Gastroesophageal sphincter (tissue), 4 donors: Measurements from ENCODE around the gene TAF1B. TPM values are rescaled to one million over a fixed set of nuclear protein-coding genes. Genes with fewer than 3 reads are reported as not detected.

Experiments
- ATAC-seq: fragments of 150-250 bp; one replicate; pipeline ENCODE4 v1.9.1; 2016; ENCODE audit warnings: mild to moderate bottlenecking, moderate library complexity
- H3K27ac ChIP-seq, 4 donors: fragments of 200-600 bp; sonication (generic) in 3 of 4; 1 replicate in 3 of 4; 2 replicates in 1 of 4; pipeline ENCODE4 v1.5.1; 2016 to 2019
- H3K27me3 ChIP-seq: fragments of 200-600 bp; sonication (generic); one replicate; pipeline ENCODE4 v1.5.1; 2019
- H3K36me3 ChIP-seq, 2 donors: fragments of 200-600 bp; sonication (generic); one replicate each; pipeline ENCODE4 v1.5.1; 2019; ENCODE audit warnings: control low read depth in 1 of 2
- H3K4me1 ChIP-seq, 3 donors: fragments of 200-600 bp; sonication (generic); 1 replicate in 2 of 3; 2 replicates in 1 of 3; pipeline ENCODE4 v1.5.1; 2016 to 2019; ENCODE audit warnings: control low read depth in 2 of 3
- H3K4me3 ChIP-seq, 2 donors: fragments of 200-600 bp; sonication (generic); one replicate each; pipeline ENCODE4 v1.5.1; 2019; ENCODE audit warnings: mild to moderate bottlenecking in 1 of 2, moderate library complexity in 1 of 2
- H3K9me3 ChIP-seq, 3 donors: fragments of 200-600 bp; sonication (generic); one replicate each; pipeline ENCODE4 v1.5.1; 2017 to 2019; ENCODE audit warnings: control low read depth in 2 of 3
- EP300 ChIP-seq: sonication (generic); formaldehyde crosslinking; IDR thresholded peaks from one replicate; pipeline ENCODE4 v1.6.1; 2017; ENCODE audit warnings: antibody characterized with exemption, mild to moderate bottlenecking
- POLR2A ChIP-seq, 2 donors: fragments of 450-650 bp; IDR thresholded peaks; one replicate each; pipeline ENCODE4 v1.6.1; 2017; ENCODE audit warnings: antibody characterized with exemption in 2 of 2, mild to moderate bottlenecking in 2 of 2, moderate library complexity in 1 of 2
- POLR2AphosphoS5 ChIP-seq: sonication (generic); formaldehyde crosslinking; IDR thresholded peaks from one replicate; pipeline ENCODE4 v1.6.1; 2017; ENCODE audit warnings: antibody characterized with exemption
- WGBS, 2 donors: methylation state at CpG; one replicate each; pipeline ENCODE4 v1.1.5; 2018; ENCODE audit warnings: low coverage in 1 of 2; 5-methylcytosine and 5-hydroxymethylcytosine counted together
- total RNA-seq, 4 donors: library from RNA; depleted of rRNA; stranded (reverse); fragments of >200 nt; gene quantifications; one replicate each; pipeline ENCODE4 v1.1.0, GENCODE V29; 2016
- TF ChIP-seq, protein P1 (sequence below), 4 experiments: fragments of 200-600 bp in 2 of 4; fragments of 450-650 bp in 2 of 4; sonication (generic) in 1 of 4; IDR thresholded peaks; one replicate each; pipeline ENCODE4 v1.5.1; 2017 to 2019; ENCODE audit warnings: antibody characterized with exemption in 4 of 4, mild to moderate bottlenecking in 2 of 4, moderate library complexity in 2 of 4

Gene TAF1B
- total RNA-seq, 4 donors from 2014 or later, result 6.2 to 15.6 (median 8.5) TPM

DNA sequence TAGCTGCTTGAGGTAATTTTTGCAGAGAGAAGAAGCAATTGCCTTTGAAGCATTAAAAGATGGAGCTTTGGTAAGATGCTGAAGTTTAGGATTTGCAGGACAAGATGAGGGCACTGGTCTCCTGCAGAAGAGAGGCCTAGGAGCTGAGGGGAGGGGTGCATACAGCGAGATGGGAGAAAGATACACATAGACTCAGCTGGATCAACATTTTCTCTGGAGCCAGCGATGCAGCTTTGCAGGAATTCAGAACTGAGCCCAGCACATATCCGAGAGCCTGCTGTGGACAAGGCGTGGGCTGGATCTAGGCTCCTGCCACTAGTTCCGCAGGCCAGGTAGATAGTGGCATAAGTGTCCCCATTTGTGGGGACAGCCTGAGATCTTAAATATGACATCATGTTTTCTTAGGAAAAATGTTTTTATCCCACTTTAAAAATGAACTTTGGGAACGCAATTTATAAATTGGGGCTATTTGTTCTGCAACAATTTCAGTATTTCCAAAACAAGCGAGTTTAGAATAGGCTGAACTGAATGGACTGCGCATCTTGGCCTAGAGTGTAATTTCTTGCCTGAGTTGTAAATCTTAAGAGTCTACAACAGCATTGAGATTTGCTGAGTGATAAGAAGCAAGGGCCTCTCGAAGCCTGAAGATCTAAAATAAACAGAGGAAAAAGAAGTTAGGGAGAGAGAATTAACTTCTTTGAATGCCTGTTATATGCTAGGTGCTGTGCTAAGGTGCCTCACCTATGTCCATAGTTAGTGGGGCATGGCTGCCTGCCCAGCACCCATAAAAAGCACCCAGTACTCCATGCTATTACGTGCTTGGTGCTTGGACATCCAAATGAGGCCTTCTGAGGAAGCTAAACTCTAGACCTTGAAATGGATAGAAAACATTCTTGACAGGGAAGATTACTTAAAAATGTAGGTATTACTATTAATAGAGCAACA is 125.6 kb downstream of the TAF1B start:
- Histone ChIP-seq H3K4me3 (no peak overlapping the region), H3K4me1 (peaks cover 0 to 37% (median 21%) of the 10 kb centered on the region in 3 donors), H3K36me3 (peaks cover 0 to 8% of the 10 kb centered on the region in 2 donors), H3K27ac (peak overlapping the region in 2 of 4 donors; percentile 73 to 76), H3K9me3 (no peaks in the 10 kb centered on the region), H3K27me3 (no peaks in the 10 kb centered on the region)
- TF ChIP-seq POLR2A (IDR thresholded peaks at IDR 0.05), result no peak
- no peak for TF ChIP-seq POLR2AphosphoS5
- TF ChIP-seq, protein P1, sequence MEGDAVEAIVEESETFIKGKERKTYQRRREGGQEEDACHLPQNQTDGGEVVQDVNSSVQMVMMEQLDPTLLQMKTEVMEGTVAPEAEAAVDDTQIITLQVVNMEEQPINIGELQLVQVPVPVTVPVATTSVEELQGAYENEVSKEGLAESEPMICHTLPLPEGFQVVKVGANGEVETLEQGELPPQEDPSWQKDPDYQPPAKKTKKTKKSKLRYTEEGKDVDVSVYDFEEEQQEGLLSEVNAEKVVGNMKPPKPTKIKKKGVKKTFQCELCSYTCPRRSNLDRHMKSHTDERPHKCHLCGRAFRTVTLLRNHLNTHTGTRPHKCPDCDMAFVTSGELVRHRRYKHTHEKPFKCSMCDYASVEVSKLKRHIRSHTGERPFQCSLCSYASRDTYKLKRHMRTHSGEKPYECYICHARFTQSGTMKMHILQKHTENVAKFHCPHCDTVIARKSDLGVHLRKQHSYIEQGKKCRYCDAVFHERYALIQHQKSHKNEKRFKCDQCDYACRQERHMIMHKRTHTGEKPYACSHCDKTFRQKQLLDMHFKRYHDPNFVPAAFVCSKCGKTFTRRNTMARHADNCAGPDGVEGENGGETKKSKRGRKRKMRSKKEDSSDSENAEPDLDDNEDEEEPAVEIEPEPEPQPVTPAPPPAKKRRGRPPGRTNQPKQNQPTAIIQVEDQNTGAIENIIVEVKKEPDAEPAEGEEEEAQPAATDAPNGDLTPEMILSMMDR (IDR thresholded peaks at IDR 0.05), result no peak
- no peak for TF ChIP-seq EP300
- 81 to 92% methylated on average over 7 to 9 of the region's 10 CpGs for WGBS, 2 donors
- ATAC-seq, result no peak

DNA sequence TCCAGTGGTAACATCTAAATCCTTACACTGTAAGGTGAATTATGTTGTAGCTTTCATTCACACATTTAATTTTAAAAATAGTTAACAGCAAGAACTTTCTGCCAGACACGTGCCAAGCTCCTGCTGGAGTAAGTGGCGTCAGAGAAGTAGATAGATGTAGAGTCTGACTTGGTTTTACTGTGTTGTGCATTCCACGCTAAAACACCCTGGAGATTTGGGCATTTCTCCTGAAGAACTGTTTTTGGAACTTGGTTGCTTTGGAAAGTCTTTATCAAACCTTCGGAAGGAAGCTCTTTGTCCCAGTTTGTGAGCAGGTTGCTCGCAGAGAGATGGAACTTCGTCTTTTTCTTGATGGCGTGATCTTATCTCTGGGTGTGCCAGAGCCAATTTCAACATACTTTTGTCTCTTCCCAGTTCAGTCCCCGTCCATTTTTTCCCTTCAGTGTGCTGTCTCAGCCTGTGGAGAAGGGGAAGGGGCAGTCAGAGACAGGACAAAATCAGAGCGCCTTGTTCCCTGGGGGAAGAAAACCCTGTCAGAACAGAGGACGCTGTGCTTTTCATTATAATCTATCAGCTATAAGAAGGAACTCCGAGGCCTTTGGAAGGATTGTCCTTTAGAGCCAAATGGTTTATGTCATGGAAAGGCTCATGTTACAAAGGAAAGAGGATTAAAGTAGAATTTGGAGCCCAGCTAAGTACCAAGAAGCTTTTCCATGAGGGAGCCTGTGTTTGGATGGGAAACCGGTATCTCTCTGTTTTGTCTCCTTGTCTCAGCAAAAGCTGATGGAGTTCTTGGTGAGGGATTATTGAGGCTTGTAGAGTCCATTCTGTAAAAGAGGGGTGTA is 127.1 kb downstream of the TAF1B start:
- TF ChIP-seq POLR2A (IDR thresholded peaks at IDR 0.05) (no peak), EP300 (no peak), POLR2AphosphoS5 (no peak)
- TF ChIP-seq, protein P1 (IDR thresholded peaks at IDR 0.05), result no peak
- no peak for ATAC-seq
- no peak overlapping the region for H3K4me3 ChIP-seq
- H3K27ac ChIP-seq, result peak overlapping the region; percentile 36 to 83 (median 74)
- no peaks in the 10 kb centered on the region for H3K9me3 ChIP-seq
- WGBS, 2 donors, result 32 to 37% methylated on average over 11 to 12 of the region's 12 CpGs
- H3K36me3 ChIP-seq, result peaks cover 0 to 5% of the 10 kb centered on the region in 2 donors
- peaks cover 0 to 53% (median 21%) of the 10 kb centered on the region in 3 donors for H3K4me1 ChIP-seq
- H3K27me3 ChIP-seq, result no peaks in the 10 kb centered on the region

DNA sequence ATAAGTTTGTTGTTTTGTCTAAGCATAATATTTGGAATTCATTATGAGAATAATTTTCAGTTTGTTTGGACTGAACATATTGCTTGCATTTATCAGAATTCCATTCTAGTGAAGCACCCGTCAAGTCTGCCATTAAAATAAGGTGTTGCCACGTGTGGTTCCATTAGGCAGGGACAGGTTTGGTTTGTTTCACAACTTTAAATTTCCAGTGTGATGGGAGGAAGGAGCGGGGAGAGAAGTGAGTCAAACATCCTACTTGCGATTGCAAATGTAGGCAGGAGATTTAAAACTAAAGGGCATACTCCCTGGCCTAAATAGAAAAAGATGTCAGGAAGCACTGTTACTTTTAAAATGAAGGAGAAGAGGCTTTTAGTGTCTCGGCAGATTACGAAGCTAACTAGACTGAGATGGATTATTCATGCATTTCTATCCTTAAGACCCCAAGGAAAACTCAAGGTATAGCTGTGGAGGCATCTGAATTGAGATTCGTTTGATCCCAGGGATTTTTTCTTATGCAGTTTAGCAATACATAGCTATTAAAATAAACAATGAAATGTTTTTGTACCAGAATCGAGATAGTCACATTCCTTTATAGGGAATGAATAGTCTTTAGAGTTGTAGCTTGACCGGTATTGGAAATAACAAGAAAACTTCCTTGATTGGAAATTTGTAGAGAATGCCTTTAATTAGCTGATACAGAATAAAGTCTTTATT is 128.0 kb downstream of the TAF1B start:
- WGBS, 2 donors, result 65 to 71% methylated on average over 7 to 9 of the region's 9 CpGs
- Histone ChIP-seq H3K36me3 (no peaks in the 10 kb centered on the region), H3K9me3 (no peaks in the 10 kb centered on the region), H3K4me1 (peaks cover 4 to 61% (median 30%) of the 10 kb centered on the region in 3 donors), H3K27ac (peak overlapping the region; percentile 36 to 83 (median 74)), H3K27me3 (no peaks in the 10 kb centered on the region), H3K4me3 (no peak overlapping the region)
- ATAC-seq, result no peak
- TF ChIP-seq, protein P1 (IDR thresholded peaks at IDR 0.05), result no peak
- TF ChIP-seq POLR2AphosphoS5, result no peak

DNA sequence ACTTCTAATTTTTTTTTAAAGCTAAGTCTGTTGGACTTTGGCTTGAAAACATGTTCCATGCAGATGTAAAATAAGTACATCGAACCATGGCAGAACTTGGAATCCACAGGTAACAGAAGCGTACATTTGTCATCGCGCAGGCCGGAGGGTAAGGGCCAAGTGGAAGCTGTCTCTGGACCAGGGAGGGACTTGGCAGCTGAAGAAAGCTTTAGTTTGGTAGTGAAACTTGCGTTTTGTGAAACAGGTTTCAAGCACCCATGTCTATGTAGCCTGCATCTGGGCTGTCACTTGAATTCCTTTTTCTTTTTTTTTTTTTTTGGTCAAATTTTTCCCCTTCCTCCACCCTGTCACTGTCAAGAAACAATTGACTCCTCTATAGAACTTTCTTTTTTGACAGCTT is 128.6 kb downstream of the TAF1B start:
- WGBS, 2 donors, result 95 to 96% methylated on average over 5 to 6 of the region's 6 CpGs
- Histone ChIP-seq H3K36me3 (no peaks in the 10 kb centered on the region), H3K27me3 (no peaks in the 10 kb centered on the region), H3K9me3 (no peaks in the 10 kb centered on the region), H3K4me1 (peaks cover 5 to 68% (median 34%) of the 10 kb centered on the region in 3 donors), H3K27ac (peak overlapping the region in 3 of 4 donors; percentile 73 to 83 (median 76)), H3K4me3 (no peak overlapping the region)
- TF ChIP-seq POLR2A (IDR thresholded peaks at IDR 0.05), result no peak
- TF ChIP-seq POLR2AphosphoS5, result no peak
- TF ChIP-seq EP300, result no peak
- no peak for ATAC-seq
